A172 (cell line): Measurements from ENCODE around the gene CSNK2B. TPM values are rescaled to one million over a fixed set of nuclear protein-coding genes. Genes with fewer than 3 reads are reported as not detected.

ENCODE experiments used
- DNase-seq: peaks from one replicate; pipeline ENCODE4 v3.0.0-alpha.2; 2015; ENCODE audit warnings: low spot score
- total RNA-seq: library from RNA; depleted of rRNA; stranded (reverse); fragments of >200 nt; shearing (Covaris generic); gene quantifications from 2 replicates; pipeline ENCODE4 v1.2.3, GENCODE V29; 2014; rRNA removed

The CSNK2B gene
- total RNA-seq, 1 experiment from 2014 or later = 263 TPM

- DNase-seq = no peak
These were observed 44.8 kb downstream of the CSNK2B start for GRCh38 chr6:31710523-31711219.

- DNase-seq = no peak
These were observed 45.4 kb downstream of the CSNK2B start for GRCh38 chr6:31711233-31711632.

- no peak for DNase-seq
These were observed 46.4 kb downstream of the CSNK2B start for GRCh38 chr6:31712296-31712695.

GRCh38 chr6:31713465-31713864 is 47.6 kb downstream of the CSNK2B start:
- no peak for DNase-seq

GRCh38 chr6:31713991-31714684 is 48.3 kb downstream of the CSNK2B start:
- DNase-seq = no peak

GRCh38 chr6:31715022-31715958 is 49.4 kb downstream of the CSNK2B start, which contains the start of gene LY6G6D:
TSS of gene LY6G6D (plus strand) at chr6:31715348. CDS start at chr6:31715356, 8 bp downstream.
- no peak for DNase-seq

GRCh38 chr6:31717499-31718222 is 51.8 kb downstream of the CSNK2B start:
- DNase-seq = no peak

- no peak for DNase-seq
These were observed 52.4 kb downstream of the CSNK2B start for GRCh38 chr6:31718265-31718664.

GRCh38 chr6:31719001-31719400 is 53.1 kb downstream of the CSNK2B start:
- DNase-seq = no peak

Other genes with a start within 250 kb of the CSNK2B start
- 16.5 and 17.1 TPM in 2 replicates for gene MICB, start 167.9 kb upstream of the CSNK2B start, total RNA-seq
- gene MCCD1, start 137.1 kb upstream of the CSNK2B start, total RNA-seq = not detected in 2 replicates
- gene DDX39B, start 124.1 kb upstream of the CSNK2B start, total RNA-seq = 317 and 405 TPM in 2 replicates
- 1.4 and 2.3 TPM in 2 replicates for gene ATP6V1G2, start 119.5 kb upstream of the CSNK2B start, total RNA-seq
- 21.1 and 22.0 TPM in 2 replicates for gene NFKBIL1, start 118.5 kb upstream of the CSNK2B start, total RNA-seq
- gene LTA, start 93.8 kb upstream of the CSNK2B start, total RNA-seq = not detected in 2 replicates
- gene TNF, start 90.5 kb upstream of the CSNK2B start, total RNA-seq = not detected in 2 replicates
- gene LTB, start 83.7 kb upstream of the CSNK2B start, total RNA-seq = not detected in 2 replicates
- not detected in 2 replicates for gene LST1, start 79.8 kb upstream of the CSNK2B start, total RNA-seq
- gene NCR3, start 73.1 kb upstream of the CSNK2B start, total RNA-seq = not detected in 2 replicates
- gene AIF1, start 50.8 kb upstream of the CSNK2B start, total RNA-seq = not detected in 2 replicates
- gene PRRC2A, start 45.4 kb upstream of the CSNK2B start, total RNA-seq = 46.7 and 55.9 TPM in 2 replicates
- 176 and 186 TPM in 2 replicates for gene BAG6, start 13.4 kb upstream of the CSNK2B start, total RNA-seq
- gene APOM, start 10.2 kb upstream of the CSNK2B start, total RNA-seq = 2.0 and 4.2 TPM in 2 replicates
- gene C6orf47, start 5.3 kb upstream of the CSNK2B start, total RNA-seq = 15.9 and 22.0 TPM in 2 replicates
- 9.5 and 13.2 TPM in 2 replicates for gene GPANK1, start 1.1 kb upstream of the CSNK2B start, total RNA-seq
- gene LY6G5B, start 3.9 kb downstream of the CSNK2B start, total RNA-seq = 1.2 and 2.0 TPM in 2 replicates
- gene LY6G5C, start 15.0 kb downstream of the CSNK2B start, total RNA-seq = not detected in 2 replicates
- gene ABHD16A, start 37.2 kb downstream of the CSNK2B start, total RNA-seq = 38.5 and 40.9 TPM in 2 replicates
- gene LY6G6F, start 40.8 kb downstream of the CSNK2B start, total RNA-seq = not detected in 2 replicates
- gene LY6G6D, start 49.3 kb downstream of the CSNK2B start, total RNA-seq = not detected in 2 replicates
- not detected in 2 replicates for gene LY6G6C, start 55.7 kb downstream of the CSNK2B start, total RNA-seq
- not detected in 2 replicates for gene MPIG6B, start 57.3 kb downstream of the CSNK2B start, total RNA-seq
- gene DDAH2, start 63.2 kb downstream of the CSNK2B start, total RNA-seq = 134 and 166 TPM in 2 replicates
- gene CLIC1, start 70.5 kb downstream of the CSNK2B start, total RNA-seq = 927 and 1,153 TPM in 2 replicates
- gene MSH5, start 73.9 kb downstream of the CSNK2B start, total RNA-seq = 3.2 and 6.1 TPM in 2 replicates
- 1.1 and 3.0 TPM in 2 replicates for gene SAPCD1, start 96.6 kb downstream of the CSNK2B start, total RNA-seq
- 0.60 and 3.2 TPM in 2 replicates for gene VWA7, start 111.2 kb downstream of the CSNK2B start, total RNA-seq
- 56.0 and 58.8 TPM in 2 replicates for gene VARS1, start 129.7 kb downstream of the CSNK2B start, total RNA-seq
- gene LSM2, start 140.9 kb downstream of the CSNK2B start, total RNA-seq = 80.4 and 88.0 TPM in 2 replicates
- gene HSPA1L, start 149.2 kb downstream of the CSNK2B start, total RNA-seq = 1.4 and 3.0 TPM in 2 replicates
- 1.2 and 4.1 TPM in 2 replicates for gene HSPA1A, start 149.5 kb downstream of the CSNK2B start, total RNA-seq
- gene HSPA1B, start 161.7 kb downstream of the CSNK2B start, total RNA-seq = 312 and 358 TPM in 2 replicates
- gene NEU1, start 196.7 kb downstream of the CSNK2B start, total RNA-seq = 101 and 107 TPM in 2 replicates
- gene SLC44A4, start 212.9 kb downstream of the CSNK2B start, total RNA-seq = not detected in 2 replicates
- gene EHMT2, start 231.6 kb downstream of the CSNK2B start, total RNA-seq = 75.5 and 85.7 TPM in 2 replicates
- gene ZBTB12, start 236.0 kb downstream of the CSNK2B start, total RNA-seq = 1.3 and 4.1 TPM in 2 replicates